Gastroesophageal sphincter (tissue), 4 donors: ENCODE measurements around the gene NOP16. TPM values are rescaled to one million over a fixed set of nuclear protein-coding genes. Genes with fewer than 3 reads are reported as not detected.

Experiments used
- ATAC-seq: fragments of 150-250 bp; one replicate; pipeline ENCODE4 v1.9.1; 2016; ENCODE audit warnings: mild to moderate bottlenecking, moderate library complexity
- H3K27ac ChIP-seq, 4 donors: fragments of 200-600 bp; sonication (generic) in 3 of 4; 1 replicate in 3 of 4; 2 replicates in 1 of 4; pipeline ENCODE4 v1.5.1; 2016 to 2019
- H3K27me3 ChIP-seq: fragments of 200-600 bp; sonication (generic); one replicate; pipeline ENCODE4 v1.5.1; 2019
- H3K36me3 ChIP-seq, 2 donors: fragments of 200-600 bp; sonication (generic); one replicate each; pipeline ENCODE4 v1.5.1; 2019; ENCODE audit warnings: control low read depth in 1 of 2
- H3K4me1 ChIP-seq, 3 donors: fragments of 200-600 bp; sonication (generic); 1 replicate in 2 of 3; 2 replicates in 1 of 3; pipeline ENCODE4 v1.5.1; 2016 to 2019; ENCODE audit warnings: control low read depth in 2 of 3
- H3K4me3 ChIP-seq, 2 donors: fragments of 200-600 bp; sonication (generic); one replicate each; pipeline ENCODE4 v1.5.1; 2019; ENCODE audit warnings: mild to moderate bottlenecking in 1 of 2, moderate library complexity in 1 of 2
- H3K9me3 ChIP-seq, 3 donors: fragments of 200-600 bp; sonication (generic); one replicate each; pipeline ENCODE4 v1.5.1; 2017 to 2019; ENCODE audit warnings: control low read depth in 2 of 3
- EP300 ChIP-seq: sonication (generic); formaldehyde crosslinking; IDR thresholded peaks from one replicate; pipeline ENCODE4 v1.6.1; 2017; ENCODE audit warnings: antibody characterized with exemption, mild to moderate bottlenecking
- POLR2A ChIP-seq, 2 donors: fragments of 450-650 bp; IDR thresholded peaks; one replicate each; pipeline ENCODE4 v1.6.1; 2017; ENCODE audit warnings: antibody characterized with exemption in 2 of 2, mild to moderate bottlenecking in 2 of 2, moderate library complexity in 1 of 2
- POLR2AphosphoS5 ChIP-seq: sonication (generic); formaldehyde crosslinking; IDR thresholded peaks from one replicate; pipeline ENCODE4 v1.6.1; 2017; ENCODE audit warnings: antibody characterized with exemption
- WGBS, 2 donors: methylation state at CpG; one replicate each; pipeline ENCODE4 v1.1.5; 2018; ENCODE audit warnings: low coverage in 1 of 2; 5-methylcytosine and 5-hydroxymethylcytosine counted together
- total RNA-seq, 4 donors: library from RNA; depleted of rRNA; stranded (reverse); fragments of >200 nt; gene quantifications; one replicate each; pipeline ENCODE4 v1.1.0, GENCODE V29; 2016
- TF ChIP-seq, protein P1 (sequence below), 4 experiments: fragments of 200-600 bp in 2 of 4; fragments of 450-650 bp in 2 of 4; sonication (generic) in 1 of 4; IDR thresholded peaks; one replicate each; pipeline ENCODE4 v1.5.1; 2017 to 2019; ENCODE audit warnings: antibody characterized with exemption in 4 of 4, mild to moderate bottlenecking in 2 of 4, moderate library complexity in 2 of 4

The NOP16 gene
- total RNA-seq, 4 donors from 2014 or later: 9.1 to 22.3 (median 14.3) TPM

DNA sequence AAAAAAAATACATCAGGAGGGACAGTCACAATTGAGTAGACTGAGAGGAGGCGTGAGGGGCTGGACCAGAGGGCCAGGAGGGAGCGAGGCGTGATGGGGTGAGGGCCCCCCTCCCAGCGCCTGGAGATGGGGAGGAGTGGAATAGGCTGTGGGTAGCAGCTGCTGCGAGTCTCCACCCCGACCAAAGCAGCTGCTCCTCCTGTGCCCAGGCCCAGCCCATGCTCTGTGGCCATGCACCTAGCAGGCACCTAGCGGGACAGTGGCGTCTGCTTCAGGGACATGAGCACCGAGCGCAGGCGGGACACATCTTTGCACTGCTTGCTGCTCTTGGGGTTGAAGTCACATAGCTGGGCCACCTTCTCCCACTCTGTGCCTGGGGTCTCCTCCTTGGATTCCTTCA, 4.1 kb upstream of the NOP16 start:
- H3K4me1 ChIP-seq: peaks cover 2 to 55% (median 10%) of the 10 kb centered on the region in 3 donors
- H3K4me3 ChIP-seq: no peak overlapping the region
- peaks cover 0 to 74% of the 10 kb centered on the region in 2 donors for H3K36me3 ChIP-seq
- no peaks in the 10 kb centered on the region for H3K27me3 ChIP-seq
- WGBS, 2 donors: 88 to 89% methylated on average over 4 to 5 of the region's 11 CpGs
- ATAC-seq: no peak
- TF ChIP-seq, protein P1, sequence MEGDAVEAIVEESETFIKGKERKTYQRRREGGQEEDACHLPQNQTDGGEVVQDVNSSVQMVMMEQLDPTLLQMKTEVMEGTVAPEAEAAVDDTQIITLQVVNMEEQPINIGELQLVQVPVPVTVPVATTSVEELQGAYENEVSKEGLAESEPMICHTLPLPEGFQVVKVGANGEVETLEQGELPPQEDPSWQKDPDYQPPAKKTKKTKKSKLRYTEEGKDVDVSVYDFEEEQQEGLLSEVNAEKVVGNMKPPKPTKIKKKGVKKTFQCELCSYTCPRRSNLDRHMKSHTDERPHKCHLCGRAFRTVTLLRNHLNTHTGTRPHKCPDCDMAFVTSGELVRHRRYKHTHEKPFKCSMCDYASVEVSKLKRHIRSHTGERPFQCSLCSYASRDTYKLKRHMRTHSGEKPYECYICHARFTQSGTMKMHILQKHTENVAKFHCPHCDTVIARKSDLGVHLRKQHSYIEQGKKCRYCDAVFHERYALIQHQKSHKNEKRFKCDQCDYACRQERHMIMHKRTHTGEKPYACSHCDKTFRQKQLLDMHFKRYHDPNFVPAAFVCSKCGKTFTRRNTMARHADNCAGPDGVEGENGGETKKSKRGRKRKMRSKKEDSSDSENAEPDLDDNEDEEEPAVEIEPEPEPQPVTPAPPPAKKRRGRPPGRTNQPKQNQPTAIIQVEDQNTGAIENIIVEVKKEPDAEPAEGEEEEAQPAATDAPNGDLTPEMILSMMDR (IDR thresholded peaks at IDR 0.05): no peak
- H3K9me3 ChIP-seq: no peaks in the 10 kb centered on the region
- no peak overlapping the region for H3K27ac ChIP-seq

DNA sequence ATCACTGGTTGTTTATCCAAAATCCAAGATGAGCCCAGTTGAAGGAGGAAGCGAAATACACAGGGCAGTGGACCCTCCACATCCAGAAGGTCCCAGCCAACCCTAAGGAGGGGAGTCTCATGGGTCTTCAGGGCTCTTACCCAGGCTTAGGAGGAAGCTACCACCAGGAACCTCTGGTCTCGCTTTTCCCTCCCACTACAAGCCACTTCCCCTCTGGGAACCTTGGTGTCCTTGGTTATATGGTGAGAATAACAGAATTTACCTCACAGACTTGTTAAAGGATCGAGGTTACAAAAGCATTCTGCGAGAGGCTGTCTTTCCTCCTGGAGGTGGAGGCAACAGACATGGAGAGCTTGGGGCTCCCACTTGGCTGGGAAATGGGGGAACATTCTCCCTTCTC, 3.6 kb upstream of the NOP16 start:
- Histone ChIP-seq H3K27ac (no peak overlapping the region), H3K9me3 (no peaks in the 10 kb centered on the region), H3K36me3 (peaks cover 0 to 69% of the 10 kb centered on the region in 2 donors), H3K4me1 (peaks cover 6 to 60% (median 15%) of the 10 kb centered on the region in 3 donors), H3K27me3 (no peaks in the 10 kb centered on the region), H3K4me3 (no peak overlapping the region)
- WGBS, 2 donors: 76% methylated on average over 3 of the region's 4 CpGs; no CpG with 5 or more reads in 1 of the 2 donors
- no peak for TF ChIP-seq EP300
- TF ChIP-seq, protein P1 (IDR thresholded peaks at IDR 0.05): no peak
- TF ChIP-seq POLR2AphosphoS5: no peak
- no peak for TF ChIP-seq POLR2A (IDR thresholded peaks at IDR 0.05)
- no peak for ATAC-seq

DNA sequence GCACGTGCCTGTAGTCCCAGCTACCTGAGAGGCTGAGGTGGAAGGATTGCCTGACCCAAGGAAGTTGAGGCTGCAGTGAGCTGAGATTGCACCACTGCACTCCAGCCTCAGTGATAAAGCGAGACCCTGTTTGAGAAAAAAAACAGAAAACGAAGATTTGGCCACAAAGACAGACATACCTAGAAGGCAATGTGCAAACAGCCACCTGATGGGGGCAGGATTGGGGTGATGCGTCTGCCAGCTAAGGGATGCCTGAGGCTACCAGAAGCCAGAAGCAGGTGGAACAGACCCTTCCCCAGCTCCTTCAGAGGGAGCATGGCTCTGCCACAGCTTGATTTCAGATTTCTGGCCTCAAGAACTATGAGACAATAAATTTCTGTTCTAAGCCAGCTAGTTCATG, 3.1 kb upstream of the NOP16 start:
- Histone ChIP-seq H3K4me1 (peaks cover 6 to 62% (median 15%) of the 10 kb centered on the region in 3 donors), H3K4me3 (no peak overlapping the region), H3K27ac (no peak overlapping the region), H3K36me3 (peaks cover 0 to 63% of the 10 kb centered on the region in 2 donors), H3K9me3 (no peaks in the 10 kb centered on the region), H3K27me3 (no peaks in the 10 kb centered on the region)
- no peak for TF ChIP-seq POLR2A (IDR thresholded peaks at IDR 0.05)
- no peak for TF ChIP-seq EP300
- no peak for TF ChIP-seq POLR2AphosphoS5
- TF ChIP-seq, protein P1 (IDR thresholded peaks at IDR 0.05): no peak
- ATAC-seq: no peak
- 79 to 85% methylated on average over 2 to 4 of the region's 4 CpGs for WGBS, 2 donors

DNA sequence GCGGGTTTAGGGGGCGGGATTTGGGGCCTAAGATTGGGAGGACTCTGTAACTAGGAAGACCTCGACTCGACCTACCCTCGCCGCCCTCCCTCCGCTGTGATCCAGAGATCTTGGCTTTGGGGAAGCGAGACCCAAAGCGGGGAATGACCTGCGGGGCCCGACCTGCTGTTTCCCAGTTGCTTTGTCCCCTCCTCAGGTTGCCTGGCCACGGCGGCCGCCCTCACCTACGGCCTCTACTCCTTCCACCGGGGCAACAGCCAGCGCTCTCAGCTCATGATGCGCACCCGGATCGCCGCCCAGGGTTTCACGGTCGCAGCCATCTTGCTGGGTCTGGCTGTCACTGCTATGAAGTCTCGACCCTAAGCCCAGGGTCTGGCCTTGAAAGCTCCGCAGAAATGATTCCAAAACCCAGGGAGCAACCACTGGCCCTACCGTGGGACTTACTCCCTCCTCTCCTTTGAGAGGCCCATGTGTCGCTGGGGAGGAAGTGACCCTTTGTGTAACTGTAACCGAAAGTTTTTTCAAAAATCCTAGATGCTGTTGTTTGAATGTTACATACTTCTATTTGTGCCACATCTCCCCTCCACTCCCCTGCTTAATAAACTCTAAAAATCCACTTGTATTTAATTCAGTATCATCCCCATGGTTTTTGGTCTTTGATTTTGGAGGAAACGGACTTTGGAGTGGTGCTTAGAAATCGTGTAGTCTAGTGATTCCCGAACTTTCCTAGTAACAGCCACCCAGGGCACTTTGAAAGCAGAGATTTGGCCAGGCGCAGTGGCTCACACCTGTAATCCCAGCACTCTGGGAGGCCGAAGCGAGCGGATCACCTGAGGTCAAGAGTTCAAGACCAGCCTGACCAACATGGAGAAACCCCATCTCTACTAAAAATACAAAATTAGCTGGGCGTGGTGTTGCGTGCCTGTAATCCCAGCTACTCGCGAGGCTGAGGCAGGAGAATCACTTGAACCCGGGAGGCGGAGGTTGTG, 1.0 kb upstream of the NOP16 start:
- Histone ChIP-seq H3K27ac (peak overlapping the region; percentile 74 to 97 (median 95)), H3K4me3 (peak overlapping the region; percentile 92 to 93), H3K9me3 (no peaks in the 10 kb centered on the region), H3K36me3 (peaks cover 0 to 56% of the 10 kb centered on the region in 2 donors), H3K4me1 (peaks cover 6 to 43% (median 7%) of the 10 kb centered on the region in 3 donors), H3K27me3 (no peaks in the 10 kb centered on the region)
- TF ChIP-seq POLR2AphosphoS5 (peak; percentile 85), EP300 (no peak), POLR2A (IDR thresholded peaks at IDR 0.05) (peak; percentile 79 to 81)
- WGBS, 2 donors: 1 to 41% methylated on average over 8 to 16 of the region's 41 CpGs
- peak; percentile 30 for ATAC-seq

DNA sequence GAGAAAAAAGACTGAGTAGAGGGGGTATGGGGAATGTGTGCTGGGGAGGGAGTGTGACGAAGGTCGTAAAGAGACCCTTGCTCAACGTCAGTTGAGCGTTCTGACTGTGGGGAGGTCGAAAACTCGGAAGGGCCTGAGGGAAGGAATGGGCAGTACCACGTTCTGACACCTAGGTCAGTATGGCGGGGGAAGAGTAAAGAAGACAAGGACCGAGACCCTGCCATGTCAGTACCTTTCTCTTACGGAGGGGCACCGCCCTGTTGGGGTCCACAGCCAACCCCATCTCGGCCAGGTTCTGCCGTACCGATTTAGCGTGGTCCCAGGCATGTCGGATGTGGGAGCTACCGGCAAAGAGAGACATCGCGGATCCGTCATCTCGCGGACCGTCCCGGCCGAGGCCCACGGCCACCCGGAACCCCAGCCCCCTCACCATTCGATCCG, 375 bp downstream of the NOP16 start:
- WGBS, 2 donors: 0 to 1% methylated on average over 10 to 20 of the region's 29 CpGs
- Histone ChIP-seq H3K4me1 (peaks cover 6 to 43% (median 7%) of the 10 kb centered on the region in 3 donors), H3K36me3 (peaks cover 0 to 57% of the 10 kb centered on the region in 2 donors), H3K27me3 (no peaks in the 10 kb centered on the region), H3K9me3 (no peaks in the 10 kb centered on the region), H3K4me3 (peak overlapping the region; percentile 92 to 93), H3K27ac (peak overlapping the region; percentile 13 to 97 (median 95))
- ATAC-seq: no peak
- TF ChIP-seq POLR2AphosphoS5 (no peak), EP300 (no peak), POLR2A (IDR thresholded peaks at IDR 0.05) (no peak)
- TF ChIP-seq, protein P1 (IDR thresholded peaks at IDR 0.05): no peak
